K562 (cell line): ENCODE results near the gene SEC31A. TPM values are rescaled to one million over a fixed set of nuclear protein-coding genes. Genes with fewer than 3 reads are reported as not detected.
A peak's percentile ranks its signal among the peaks of the same experiment; 100 is the strongest.

Experiments used
- CC2D1A ChIP-seq: fragments of 450-650 bp; IDR thresholded peaks from 2 replicates; pipeline ENCODE4 v1.6.1; 2017; ENCODE audit warnings: mild to moderate bottlenecking
- FOXK2 ChIP-seq, 2 experiments: fragments of 450-650 bp; IDR thresholded peaks in 1 of 2; conservative IDR thresholded peaks in 1 of 2; 2 replicates each; pipeline ENCODE4 v1.6.1; 2016; ENCODE audit warnings: low read depth in 2 of 2, mild to moderate bottlenecking in 1 of 2
- FUS ChIP-seq: fragments of 200-400 bp; formaldehyde crosslinking; optimal IDR thresholded peaks from 2 replicates; pipeline ENCODE3; 2017; ENCODE audit warnings: low read depth, low read length
- GATAD2A ChIP-seq: fragments of 450-650 bp; IDR thresholded peaks from 2 replicates; pipeline ENCODE4 v1.6.1; 2017
- HCFC1 ChIP-seq: IDR thresholded peaks from 2 replicates; pipeline ENCODE4 v1.6.1; 2012; ENCODE audit warnings: low read depth, low read length, improper control_type of control experiment
- RBM15 ChIP-seq: fragments of 200-400 bp; formaldehyde crosslinking; IDR thresholded peaks from 2 replicates; pipeline ENCODE4 v1.6.1; 2018; ENCODE audit warnings: mild to moderate bottlenecking, low read length, moderate library complexity; ENCODE audit not compliant: insufficient read depth
- RHOXF2B ChIP-seq: fragments of 250-450 bp; sonication (Bioruptor Pico); conservative IDR thresholded peaks from 2 replicates; pipeline ENCODE4 v1.5.1; 2021
- TAF1 ChIP-seq: IDR thresholded peaks from 2 replicates; pipeline ENCODE4 v1.6.1; 2011; ENCODE audit warnings: mild to moderate bottlenecking, low read length, moderate library complexity; ENCODE audit not compliant: insufficient read depth, control insufficient read depth, severe bottlenecking; ENCODE audit errors: extremely low read depth
- TBL1XR1 ChIP-seq, 2 experiments: IDR thresholded peaks; 2 replicates each; pipeline ENCODE4 v1.6.1; 2012; ENCODE audit warnings: improper control_type of control experiment in 2 of 2, low read length in 2 of 2, mild to moderate bottlenecking in 1 of 2
- ZNF551 ChIP-seq: fragments of 250-450 bp; sonication (Bioruptor Pico); IDR thresholded peaks from 2 replicates; pipeline ENCODE4 v1.5.0; 2021; ENCODE audit warnings: mild to moderate bottlenecking, moderate library complexity
- ZNF696 ChIP-seq: fragments of 250-450 bp; sonication (Bioruptor Pico); conservative IDR thresholded peaks from 2 replicates; pipeline ENCODE4 v1.4.0; 2020; ENCODE audit warnings: mild to moderate bottlenecking, moderate library complexity
- polyA plus RNA-seq, 8 experiments: library from polyadenylated mRNA; depleted of rRNA in 4 of 8; stranded (reverse) in 5 of 8; unstranded in 3 of 8; fragments of >200 nt; fragmentation: Nextera tagmentation in 2 of 8; fragmentation: Illumina TruSeq in 1 of 8; extraction: Ambion mirVana in 2 of 8; extraction: Trizol in 1 of 8; gene quantifications; 2 replicates each; pipeline versions ENCODE4 v1.2.1 to v1.2.3, GENCODE V29; 2011 to 2014; ENCODE audit warnings: inconsistent platforms in 1 of 8, missing spikeins in 1 of 8
- total RNA-seq, 7 experiments: library from RNA; depleted of rRNA in 6 of 7; stranded (reverse); fragments of >200 nt in 6 of 7; fragmentation: Illumina TruSeq in 2 of 7; extraction: Trizol in 2 of 7; gene quantifications; 2 replicates each; pipeline versions ENCODE4 v1.2.1 to v1.2.3, GENCODE V29; 2011 to 2021; ENCODE audit warnings: low replicate concordance in 1 of 7
- TF ChIP-seq, protein P1 (sequence below): fragments of 450-650 bp; IDR thresholded peaks from 2 replicates; pipeline ENCODE4 v1.6.1; 2016; ENCODE audit warnings: low read depth
- TF ChIP-seq, protein P2 (sequence below): fragments of 450-650 bp; conservative IDR thresholded peaks from 2 replicates; pipeline ENCODE4 v1.6.1; 2016; ENCODE audit warnings: missing genetic modification characterization, low read depth, mild to moderate bottlenecking, control low read depth, missing compliant biosample characterization
- TF ChIP-seq, protein P3 (sequence below): IDR thresholded peaks from 2 replicates; pipeline ENCODE4 v1.6.1; 2011; ENCODE audit warnings: borderline replicate concordance, low read depth, mild to moderate bottlenecking, moderate library complexity, low read length; ENCODE audit not compliant: insufficient read depth, poor library complexity, severe bottlenecking

The SEC31A gene
- total and polyA plus RNA-seq, 9 of the 15 experiments (the other 6 are each of a cell fraction or from before 2014, with no cell fraction given) = 78.9 to 241 (median 173) TPM

DNA sequence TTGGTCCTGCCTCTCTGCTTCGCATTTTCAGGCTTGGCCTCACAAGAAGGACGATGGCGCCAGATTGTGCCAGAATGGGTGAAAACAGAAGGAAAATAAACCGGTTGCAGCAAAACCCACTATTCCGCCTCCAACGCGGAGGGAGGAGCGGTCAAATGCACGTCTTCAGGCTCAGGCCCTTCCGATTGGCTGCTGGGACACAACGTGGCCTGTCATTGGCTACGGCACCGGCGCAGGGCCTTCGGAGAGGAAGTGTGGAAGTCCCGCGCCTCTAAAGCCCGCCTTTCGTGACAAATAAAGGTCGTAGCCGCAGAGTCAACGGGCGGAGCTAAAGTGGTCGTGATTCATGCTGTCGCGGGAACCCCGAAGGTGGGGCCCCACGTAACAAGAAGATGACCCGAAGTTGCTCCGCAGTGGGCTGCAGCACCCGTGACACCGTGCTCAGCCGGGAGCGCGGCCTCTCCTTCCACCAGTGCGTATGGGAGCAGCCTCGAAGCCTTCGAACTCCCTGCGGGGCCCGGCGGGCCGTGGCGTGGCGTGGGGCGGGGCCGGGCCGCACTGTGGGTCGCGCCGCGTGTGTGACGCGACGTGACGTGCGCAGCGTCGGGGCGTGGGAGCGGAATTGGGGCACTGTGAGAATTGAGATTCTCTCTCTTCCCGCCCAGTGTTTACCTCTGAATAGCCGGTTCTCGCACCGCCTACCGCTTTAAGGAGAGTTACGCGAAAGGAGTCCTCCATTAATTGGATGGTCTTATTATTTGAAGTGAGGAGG, 9.6 kb upstream of the SEC31A start, which contains the start of gene THAP9 (continued):
- TF ChIP-seq, protein P1, sequence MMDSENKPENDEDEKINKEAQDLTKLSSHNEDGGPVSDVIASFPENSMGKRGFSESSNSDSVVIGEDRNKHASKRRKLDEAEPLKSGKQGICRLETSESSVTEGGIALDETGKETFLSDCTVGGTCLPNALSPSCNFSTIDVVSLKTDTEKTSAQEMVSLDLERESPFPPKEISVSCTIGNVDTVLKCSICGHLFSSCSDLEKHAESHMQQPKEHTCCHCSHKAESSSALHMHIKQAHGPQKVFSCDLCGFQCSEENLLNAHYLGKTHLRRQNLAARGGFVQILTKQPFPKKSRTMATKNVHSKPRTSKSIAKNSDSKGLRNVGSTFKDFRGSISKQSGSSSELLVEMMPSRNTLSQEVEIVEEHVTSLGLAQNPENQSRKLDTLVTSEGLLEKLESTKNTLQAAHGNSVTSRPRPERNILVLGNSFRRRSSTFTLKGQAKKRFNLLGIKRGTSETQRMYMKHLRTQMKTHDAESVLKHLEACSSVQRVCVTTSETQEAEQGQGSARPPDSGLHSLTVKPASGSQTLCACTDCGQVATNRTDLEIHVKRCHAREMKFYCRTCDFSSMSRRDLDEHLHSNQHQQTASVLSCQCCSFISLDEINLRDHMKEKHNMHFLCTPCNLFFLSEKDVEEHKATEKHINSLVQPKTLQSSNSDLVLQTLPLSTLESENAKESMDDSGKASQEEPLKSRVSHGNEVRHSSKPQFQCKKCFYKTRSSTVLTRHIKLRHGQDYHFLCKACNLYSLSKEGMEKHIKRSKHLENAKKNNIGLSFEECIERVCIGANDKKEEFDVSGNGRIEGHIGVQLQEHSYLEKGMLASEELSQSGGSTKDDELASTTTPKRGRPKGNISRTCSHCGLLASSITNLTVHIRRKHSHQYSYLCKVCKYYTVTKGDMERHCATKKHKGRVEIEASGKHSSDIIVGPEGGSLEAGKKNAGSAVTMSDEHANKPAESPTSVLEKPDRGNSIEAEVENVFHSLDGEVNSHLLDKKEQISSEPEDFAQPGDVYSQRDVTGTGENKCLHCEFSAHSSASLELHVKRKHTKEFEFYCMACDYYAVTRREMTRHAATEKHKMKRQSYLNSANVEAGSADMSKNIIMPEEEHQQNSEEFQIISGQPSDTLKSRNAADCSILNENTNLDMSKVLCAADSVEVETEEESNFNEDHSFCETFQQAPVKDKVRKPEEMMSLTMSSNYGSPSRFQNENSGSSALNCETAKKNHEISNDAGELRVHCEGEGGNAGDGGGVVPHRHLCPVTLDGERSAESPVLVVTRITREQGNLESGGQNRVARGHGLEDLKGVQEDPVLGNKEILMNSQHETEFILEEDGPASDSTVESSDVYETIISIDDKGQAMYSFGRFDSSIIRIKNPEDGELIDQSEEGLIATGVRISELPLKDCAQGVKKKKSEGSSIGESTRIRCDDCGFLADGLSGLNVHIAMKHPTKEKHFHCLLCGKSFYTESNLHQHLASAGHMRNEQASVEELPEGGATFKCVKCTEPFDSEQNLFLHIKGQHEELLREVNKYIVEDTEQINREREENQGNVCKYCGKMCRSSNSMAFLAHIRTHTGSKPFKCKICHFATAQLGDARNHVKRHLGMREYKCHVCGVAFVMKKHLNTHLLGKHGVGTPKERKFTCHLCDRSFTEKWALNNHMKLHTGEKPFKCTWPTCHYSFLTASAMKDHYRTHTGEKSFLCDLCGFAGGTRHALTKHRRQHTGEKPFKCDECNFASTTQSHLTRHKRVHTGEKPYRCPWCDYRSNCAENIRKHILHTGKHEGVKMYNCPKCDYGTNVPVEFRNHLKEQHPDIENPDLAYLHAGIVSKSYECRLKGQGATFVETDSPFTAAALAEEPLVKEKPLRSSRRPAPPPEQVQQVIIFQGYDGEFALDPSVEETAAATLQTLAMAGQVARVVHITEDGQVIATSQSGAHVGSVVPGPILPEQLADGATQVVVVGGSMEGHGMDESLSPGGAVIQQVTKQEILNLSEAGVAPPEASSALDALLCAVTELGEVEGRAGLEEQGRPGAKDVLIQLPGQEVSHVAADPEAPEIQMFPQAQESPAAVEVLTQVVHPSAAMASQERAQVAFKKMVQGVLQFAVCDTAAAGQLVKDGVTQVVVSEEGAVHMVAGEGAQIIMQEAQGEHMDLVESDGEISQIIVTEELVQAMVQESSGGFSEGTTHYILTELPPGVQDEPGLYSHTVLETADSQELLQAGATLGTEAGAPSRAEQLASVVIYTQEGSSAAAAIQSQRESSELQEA = peak; percentile 3; the same call in 1 of the 2 replicates
- peak; percentile 65 to 85 for TF ChIP-seq FOXK2 (conservative IDR thresholded peaks at IDR 0.05 in 1 of 2, IDR thresholded peaks at IDR 0.05 in 1 of 2; ENCODE audit: low read depth in 2 of 2)
- TF ChIP-seq, protein P2, sequence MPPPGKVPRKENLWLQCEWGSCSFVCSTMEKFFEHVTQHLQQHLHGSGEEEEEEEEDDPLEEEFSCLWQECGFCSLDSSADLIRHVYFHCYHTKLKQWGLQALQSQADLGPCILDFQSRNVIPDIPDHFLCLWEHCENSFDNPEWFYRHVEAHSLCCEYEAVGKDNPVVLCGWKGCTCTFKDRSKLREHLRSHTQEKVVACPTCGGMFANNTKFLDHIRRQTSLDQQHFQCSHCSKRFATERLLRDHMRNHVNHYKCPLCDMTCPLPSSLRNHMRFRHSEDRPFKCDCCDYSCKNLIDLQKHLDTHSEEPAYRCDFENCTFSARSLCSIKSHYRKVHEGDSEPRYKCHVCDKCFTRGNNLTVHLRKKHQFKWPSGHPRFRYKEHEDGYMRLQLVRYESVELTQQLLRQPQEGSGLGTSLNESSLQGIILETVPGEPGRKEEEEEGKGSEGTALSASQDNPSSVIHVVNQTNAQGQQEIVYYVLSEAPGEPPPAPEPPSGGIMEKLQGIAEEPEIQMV (tag) = no peak
- TF ChIP-seq FUS = peak; percentile 45
- TF ChIP-seq HCFC1 = peak; percentile 30
- TF ChIP-seq ZNF551 (CRISPR knock-in tag) = no peak
- no peak for TF ChIP-seq RHOXF2B (CRISPR knock-in tag)
- TF ChIP-seq TAF1 = peak; percentile 94
- peak; percentile 73; the same call in 1 of the 2 replicates for TF ChIP-seq CC2D1A
- no peak for TF ChIP-seq RBM15
- TF ChIP-seq GATAD2A = peak; percentile 98
- 0 out of 4 replicates have a peak, but pooled peaks of 1 of the 2 experiments have one; percentile 34 for TF ChIP-seq TBL1XR1 (IDR thresholded peaks at IDR 0.05; ENCODE audit: low read length in 2 of 2)
- no peak for TF ChIP-seq ZNF696 (CRISPR knock-in tag)
- TF ChIP-seq, protein P3, sequence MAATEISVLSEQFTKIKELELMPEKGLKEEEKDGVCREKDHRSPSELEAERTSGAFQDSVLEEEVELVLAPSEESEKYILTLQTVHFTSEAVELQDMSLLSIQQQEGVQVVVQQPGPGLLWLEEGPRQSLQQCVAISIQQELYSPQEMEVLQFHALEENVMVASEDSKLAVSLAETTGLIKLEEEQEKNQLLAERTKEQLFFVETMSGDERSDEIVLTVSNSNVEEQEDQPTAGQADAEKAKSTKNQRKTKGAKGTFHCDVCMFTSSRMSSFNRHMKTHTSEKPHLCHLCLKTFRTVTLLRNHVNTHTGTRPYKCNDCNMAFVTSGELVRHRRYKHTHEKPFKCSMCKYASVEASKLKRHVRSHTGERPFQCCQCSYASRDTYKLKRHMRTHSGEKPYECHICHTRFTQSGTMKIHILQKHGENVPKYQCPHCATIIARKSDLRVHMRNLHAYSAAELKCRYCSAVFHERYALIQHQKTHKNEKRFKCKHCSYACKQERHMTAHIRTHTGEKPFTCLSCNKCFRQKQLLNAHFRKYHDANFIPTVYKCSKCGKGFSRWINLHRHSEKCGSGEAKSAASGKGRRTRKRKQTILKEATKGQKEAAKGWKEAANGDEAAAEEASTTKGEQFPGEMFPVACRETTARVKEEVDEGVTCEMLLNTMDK = no peak
